Upper lobe of left lung (tissue), 4 donors: Measurements from ENCODE around the gene GBE1.

Source experiments
- CTCF ChIP-seq, 6 experiments: fragments of 450-650 bp in 4 of 6; fragments of 200-600 bp in 2 of 6; sonication (generic) in 2 of 6; IDR thresholded peaks; one replicate each; pipeline ENCODE4 v1.5.1; 2016 to 2019; ENCODE audit warnings: antibody characterized with exemption in 6 of 6
- EP300 ChIP-seq, 4 donors: sonication (generic); formaldehyde crosslinking; IDR thresholded peaks; one replicate each; pipeline ENCODE4 v1.5.1; 2017; ENCODE audit warnings: antibody characterized with exemption in 4 of 4, control low read depth in 2 of 4
- POLR2A ChIP-seq, 4 donors: fragments of 450-650 bp; IDR thresholded peaks; one replicate each; pipeline ENCODE4 v1.5.1; 2016 to 2017; ENCODE audit warnings: antibody characterized with exemption in 4 of 4, mild to moderate bottlenecking in 2 of 4
- POLR2AphosphoS5 ChIP-seq, 2 donors: sonication (generic); formaldehyde crosslinking; IDR thresholded peaks; one replicate each; pipeline ENCODE4 v1.5.1; 2017; ENCODE audit warnings: antibody characterized with exemption in 2 of 2

- TF ChIP-seq CTCF (IDR thresholded peaks at IDR 0.05) (no peak), EP300 (IDR thresholded peaks at IDR 0.05) (no peak), POLR2AphosphoS5 (IDR thresholded peaks at IDR 0.05) (no peak), POLR2A (IDR thresholded peaks at IDR 0.05) (no peak)
Measured at GRCh38 chr3:81443457-81443782, 318.0 kb downstream of the GBE1 start.
